ENCODE data around the gene IGFBP1.
"Not testable (repeated sequence)": the region's sequence is repeated elsewhere in the genome, so short reads cannot be mapped to it uniquely, and the experiment has no call there.

The IGFBP1 gene

DNA sequence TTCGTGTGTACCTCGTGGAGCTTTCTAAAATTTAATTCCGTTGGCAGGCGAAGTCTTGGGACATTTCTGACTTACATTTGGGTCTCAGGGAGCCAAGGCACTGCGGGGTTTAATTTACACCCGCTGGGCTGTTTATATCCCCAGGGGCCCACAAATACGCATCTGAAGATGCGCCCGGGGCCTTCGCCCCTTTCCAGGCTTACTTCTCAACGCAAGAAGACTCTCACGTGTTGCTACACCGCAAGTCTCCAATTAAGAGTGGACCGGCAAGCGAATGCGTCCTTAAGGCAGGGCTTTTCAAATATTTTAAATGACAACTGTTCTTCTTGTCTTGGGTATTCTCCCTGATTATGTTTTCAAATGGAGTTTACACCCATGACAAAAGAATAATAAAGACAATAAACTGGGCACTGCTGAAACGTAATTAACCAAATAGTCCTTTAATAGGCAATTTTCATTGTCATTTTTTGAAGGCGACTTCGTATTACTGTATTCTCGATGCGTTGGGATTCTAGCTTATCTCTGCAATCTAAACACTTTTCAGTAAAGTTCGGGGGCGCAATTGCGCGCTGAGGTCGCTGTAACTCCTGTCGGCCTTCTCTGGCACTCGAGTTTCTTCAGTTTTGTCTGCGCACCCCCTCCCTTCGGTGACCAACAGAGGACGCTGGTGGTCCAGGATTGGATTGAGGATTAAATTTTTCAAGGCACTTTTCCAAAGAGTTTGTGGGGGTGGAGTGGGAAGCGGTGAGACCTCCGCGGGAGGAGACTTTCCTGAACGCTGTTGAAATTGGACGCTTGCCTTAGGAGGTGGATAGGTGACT is 33.6 kb downstream of the IGFBP1 start:
- DNase-seq, result peak; percentile 48
- in situ Hi-C loops (cut with HindIII; ENCODE audit: low pct_ligation_motif_present, low pct_unique_long_range_greater_than_20kb, low sequenced_read_pairs), result loop anchor here (10.0 kb wide), 1 partner anchor 433 kb away; no protein-coding TSS in a partner anchor

DNA sequence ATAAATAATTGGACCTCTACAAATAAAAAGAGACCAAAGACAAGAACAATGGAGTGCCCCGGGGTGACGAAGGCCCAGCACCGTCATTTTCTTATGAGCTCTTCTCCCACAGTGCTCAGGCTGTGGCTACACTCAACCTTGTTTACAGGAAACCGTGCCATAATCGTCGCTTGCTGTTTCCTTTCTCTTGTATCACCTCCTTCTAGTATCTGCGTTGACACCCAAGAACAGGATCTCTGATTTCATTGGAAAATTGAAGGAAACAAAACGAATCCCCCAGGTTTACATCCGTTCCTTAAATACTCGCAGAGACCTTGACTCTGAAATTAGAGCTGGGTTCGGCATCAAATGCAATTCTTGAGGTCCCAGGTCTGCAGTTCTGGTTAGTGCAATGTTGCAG is 34.5 kb downstream of the IGFBP1 start:
- in situ Hi-C loops (cut with HindIII; ENCODE audit: low pct_ligation_motif_present, low pct_unique_long_range_greater_than_20kb, low sequenced_read_pairs), result loop anchor here (10.0 kb wide), 1 partner anchor 432 kb away; no protein-coding TSS in a partner anchor
- DNase-seq, result no peak

DNA sequence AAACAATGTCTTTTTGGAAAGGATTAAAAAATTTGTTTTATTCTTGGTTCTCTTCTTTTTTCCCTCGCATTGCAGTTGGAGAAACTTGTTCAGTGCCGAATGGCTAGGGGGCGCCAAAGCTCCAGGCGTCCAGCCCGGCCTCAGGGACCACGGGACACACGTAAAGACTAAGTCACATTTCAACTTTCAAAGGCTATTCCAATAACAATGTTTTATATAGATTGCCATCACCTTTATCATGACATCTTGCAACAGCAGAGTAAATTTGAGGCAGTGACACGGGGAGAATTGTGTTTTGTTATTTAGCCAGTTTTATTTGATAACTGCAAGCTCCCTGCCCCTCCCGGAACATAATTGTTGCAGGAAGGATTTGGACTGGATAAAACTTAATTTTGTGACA is 35.0 kb downstream of the IGFBP1 start:
- in situ Hi-C loops (cut with HindIII; ENCODE audit: low pct_ligation_motif_present, low pct_unique_long_range_greater_than_20kb, low sequenced_read_pairs), result loop anchor here (10.0 kb wide), 1 partner anchor 432 kb away; no protein-coding TSS in a partner anchor
- peak; percentile 77 for DNase-seq

DNA sequence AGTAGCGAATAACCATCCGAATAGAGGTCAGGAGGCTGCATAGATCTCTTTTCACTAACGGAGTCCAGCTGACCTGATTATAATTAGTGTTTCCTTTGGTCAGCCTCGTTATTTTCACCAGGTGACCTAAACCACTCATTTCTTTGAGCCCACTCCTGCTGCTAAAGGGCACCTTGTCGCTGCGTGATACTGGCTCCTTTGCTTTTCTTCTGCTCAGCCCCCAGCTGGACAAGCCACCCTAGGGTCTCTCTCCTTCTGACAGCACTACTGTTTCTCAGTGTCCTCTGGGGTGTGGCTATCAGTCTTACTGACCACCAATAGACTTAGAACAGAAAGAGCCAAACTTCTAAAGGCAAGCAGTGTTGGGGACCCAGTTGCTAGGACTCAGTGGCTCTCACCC is 35.5 kb downstream of the IGFBP1 start:
- in situ Hi-C loops (cut with HindIII; ENCODE audit: low pct_ligation_motif_present, low pct_unique_long_range_greater_than_20kb, low sequenced_read_pairs), result loop anchor here (10.0 kb wide), 1 partner anchor 431 kb away; no protein-coding TSS in a partner anchor
- no peak for DNase-seq

- in situ Hi-C loops (cut with HindIII; ENCODE audit: low pct_ligation_motif_present, low pct_unique_long_range_greater_than_20kb, low sequenced_read_pairs), result loop anchor here (10.0 kb wide), 1 partner anchor 431 kb away; no protein-coding TSS in a partner anchor
- DNase-seq, result peak; percentile 73
Measured at GRCh38 chr7:45924283-45924682, 36.0 kb downstream of the IGFBP1 start.

- DNase-seq, result no peak
- in situ Hi-C loops (cut with HindIII; ENCODE audit: low pct_ligation_motif_present, low pct_unique_long_range_greater_than_20kb, low sequenced_read_pairs), result loop anchor here (10.0 kb wide), 1 partner anchor 427 kb away; no protein-coding TSS in a partner anchor
Measured at GRCh38 chr7:45927721-45928120, 39.4 kb downstream of the IGFBP1 start.

- no peak for DNase-seq
- in situ Hi-C loops (cut with HindIII; ENCODE audit: low pct_ligation_motif_present, low pct_unique_long_range_greater_than_20kb, low sequenced_read_pairs), result no loop called here
Measured at GRCh38 chr7:45930967-45931366, 42.7 kb downstream of the IGFBP1 start.

- no peak for DNase-seq
- in situ Hi-C loops (cut with HindIII; ENCODE audit: low pct_ligation_motif_present, low pct_unique_long_range_greater_than_20kb, low sequenced_read_pairs), result no loop called here
Measured at GRCh38 chr7:45937301-45937700, 49.0 kb downstream of the IGFBP1 start.

DNA sequence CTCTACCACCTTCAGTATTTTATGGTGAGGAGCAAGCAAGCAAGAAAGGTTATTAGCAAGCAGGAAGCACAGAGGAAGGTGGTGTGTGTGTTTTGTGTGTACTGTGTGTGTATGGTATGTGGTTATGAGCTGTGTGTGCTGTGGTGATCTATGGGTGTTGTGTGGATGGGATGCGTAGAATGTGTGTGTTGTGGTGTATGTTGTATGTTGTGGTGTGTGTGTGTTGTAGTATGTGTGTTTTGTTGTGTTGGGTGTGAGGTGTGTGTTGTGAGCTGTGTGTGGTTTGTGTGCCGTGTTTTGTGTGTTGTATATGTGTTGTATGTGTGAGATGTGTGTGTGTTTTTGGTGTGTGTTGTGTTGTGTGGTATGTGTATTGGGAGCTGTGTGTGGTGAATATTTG is 49.6 kb downstream of the IGFBP1 start:
- in situ Hi-C loops (cut with HindIII; ENCODE audit: low pct_ligation_motif_present, low pct_unique_long_range_greater_than_20kb, low sequenced_read_pairs), result no loop called here
- no peak for DNase-seq

DNA sequence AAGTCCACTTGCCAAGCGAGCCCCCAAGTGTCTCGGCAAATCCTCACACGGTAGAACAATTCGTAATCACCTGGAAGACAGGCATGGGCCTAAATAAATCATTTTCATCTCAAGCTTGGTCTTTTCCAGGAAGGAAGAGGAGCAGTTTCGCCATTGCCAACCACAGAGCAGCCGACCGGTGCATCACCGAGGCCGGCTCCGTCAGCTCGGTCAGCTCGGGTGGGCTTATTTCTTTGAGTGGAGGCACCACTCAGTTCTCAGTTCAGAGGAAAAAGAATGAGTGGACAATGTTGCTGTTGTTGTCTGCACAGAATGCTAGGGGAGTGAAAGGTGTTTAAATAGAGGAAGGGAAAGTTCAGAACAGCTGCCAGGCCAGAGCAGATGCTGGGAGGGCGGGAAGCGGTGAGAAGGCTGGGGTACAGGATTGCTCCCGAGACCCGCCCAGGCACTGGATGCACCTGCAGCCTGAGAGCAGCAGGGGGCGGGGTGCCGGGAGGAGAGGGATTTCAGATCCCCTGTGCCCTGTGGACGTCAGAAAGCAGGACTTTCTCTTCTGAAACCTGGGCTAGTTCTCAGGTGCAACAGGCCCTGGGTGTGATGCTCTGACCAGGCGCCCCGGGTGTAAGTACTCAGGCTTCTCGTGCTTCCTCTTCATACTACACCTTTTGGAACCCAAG is 50.5 kb downstream of the IGFBP1 start:
- in situ Hi-C loops (cut with HindIII; ENCODE audit: low pct_ligation_motif_present, low pct_unique_long_range_greater_than_20kb, low sequenced_read_pairs), result no loop called here
- DNase-seq, result no peak

DNA sequence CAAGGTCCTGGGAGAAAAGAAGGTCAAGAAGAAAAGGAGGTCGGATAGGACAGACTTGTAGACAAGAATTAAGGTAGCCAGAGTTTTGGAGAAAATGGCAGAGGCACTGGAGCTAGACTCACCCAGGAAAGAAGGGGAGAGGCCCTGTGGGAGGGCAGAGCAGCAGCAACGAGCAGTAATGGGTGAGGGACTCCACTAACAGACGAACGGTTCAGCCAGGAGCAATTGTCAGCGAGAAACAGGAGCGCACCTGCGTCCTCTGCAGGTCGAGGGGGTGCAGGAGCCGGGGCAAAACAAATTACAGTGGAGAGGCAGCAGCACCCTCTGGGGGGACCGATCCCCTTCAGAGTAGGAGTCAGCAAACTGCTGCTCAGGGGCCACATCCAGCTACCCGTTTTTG is 51.3 kb downstream of the IGFBP1 start:
- no peak for DNase-seq
- in situ Hi-C loops (cut with HindIII; ENCODE audit: low pct_ligation_motif_present, low pct_unique_long_range_greater_than_20kb, low sequenced_read_pairs), result no loop called here

- DNase-seq; in situ Hi-C loops (cut with HindIII; ENCODE audit: low pct_ligation_motif_present, low pct_unique_long_range_greater_than_20kb, low sequenced_read_pairs): not testable (repeated sequence)
Measured at GRCh38 chr7:45940237-45940781, 52.0 kb downstream of the IGFBP1 start.

DNA sequence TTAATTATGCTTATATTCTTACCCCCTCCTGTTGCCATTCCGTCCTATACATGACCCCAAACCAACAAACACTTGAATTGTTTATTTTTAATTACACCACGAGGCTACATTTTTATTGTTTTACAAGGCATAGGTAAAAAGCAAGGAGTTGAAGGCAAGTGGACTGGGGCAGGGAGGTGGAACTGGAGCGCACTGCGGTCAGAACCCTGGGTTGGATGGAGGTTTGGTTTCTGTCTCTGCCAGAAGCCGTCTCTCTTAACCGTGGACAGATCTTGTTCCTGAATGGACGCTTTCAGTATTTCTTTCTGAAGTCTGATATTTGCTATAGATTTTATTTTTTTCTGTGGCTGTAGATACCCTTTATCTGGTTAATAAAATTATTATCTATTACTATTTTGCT is 52.7 kb downstream of the IGFBP1 start:
- no peak for DNase-seq
- in situ Hi-C loops (cut with HindIII; ENCODE audit: low pct_ligation_motif_present, low pct_unique_long_range_greater_than_20kb, low sequenced_read_pairs), result no loop called here
